Cardiac fibroblast (primary cell): ENCODE data around the gene RMDN2.
A peak's percentile ranks its signal among the peaks of the same experiment; 100 is the strongest.
"Not testable (repeated sequence)": the region's sequence is repeated elsewhere in the genome, so short reads cannot be mapped to it uniquely, and the experiment has no call there.

Experiments used
- DNase-seq, 2 donors: peaks; one replicate each; pipeline versions ENCODE4 v3.0.0 to v3.0.0-alpha.2; 2010; ENCODE audit warnings: low read depth in 2 of 2
- H3K4me3 ChIP-seq, 2 donors: replicated peaks in 1 of 2; 1 replicate in 1 of 2; 2 replicates in 1 of 2; pipeline ENCODE4 v1.5.1; 2011; ENCODE audit warnings: low read depth in 2 of 2, low read length in 2 of 2, mild to moderate bottlenecking in 2 of 2, moderate library complexity in 1 of 2
- CTCF ChIP-seq: IDR thresholded peaks from one replicate; pipeline ENCODE4 v1.5.1; 2011; ENCODE audit warnings: low read depth, mild to moderate bottlenecking, low read length, inconsistent platforms

The RMDN2 gene

GRCh38 chr2:38010995-38011394 is 85.9 kb downstream of the RMDN2 start:
- no peak overlapping the region for H3K4me3 ChIP-seq
- peak in 1 of 2 donors; percentile 14 for DNase-seq
- no peak for TF ChIP-seq CTCF

GRCh38 chr2:38013158-38013752 is 88.2 kb downstream of the RMDN2 start:
- TF ChIP-seq CTCF: no peak
- H3K4me3 ChIP-seq: no peak overlapping the region
- DNase-seq: peak in 1 of 2 donors; percentile 68

GRCh38 chr2:38016219-38016618 is 91.1 kb downstream of the RMDN2 start:
- H3K4me3 ChIP-seq: no peak overlapping the region
- no peak for TF ChIP-seq CTCF
- peak in 1 of 2 donors; percentile 17 for DNase-seq

- no peak overlapping the region for H3K4me3 ChIP-seq
- DNase-seq: no peak
- no peak for TF ChIP-seq CTCF
Observed at GRCh38 chr2:38017836-38018235, 92.7 kb downstream of the RMDN2 start.

- not testable (repeated sequence) for DNase-seq, H3K4me3 ChIP-seq
Observed at GRCh38 chr2:38020359-38021069, 95.4 kb downstream of the RMDN2 start.

- no peak for DNase-seq
- no peak overlapping the region for H3K4me3 ChIP-seq
- no peak for TF ChIP-seq CTCF
Observed at GRCh38 chr2:38021589-38021988, 96.5 kb downstream of the RMDN2 start.

- DNase-seq: no peak
Observed at GRCh38 chr2:38026846-38027245, 101.8 kb downstream of the RMDN2 start.

More at GRCh38 chr2:38026846-38027245, 101.8 kb downstream of the RMDN2 start:
- no peak for TF ChIP-seq CTCF
- H3K4me3 ChIP-seq: no peak overlapping the region
